22Rv1 (cell line): ENCODE results near the gene MYH9.

Experiments used
- ZFX ChIP-seq: fragments of 450-650 bp; IDR thresholded peaks from 2 replicates; pipeline ENCODE4 v1.6.1; 2017; ENCODE audit warnings: antibody characterized with exemption, borderline replicate concordance
- TF ChIP-seq, protein P1 (sequence below): fragments of 450-650 bp; IDR thresholded peaks from 2 replicates; pipeline ENCODE4 v1.5.1; 2017; ENCODE audit warnings: mild to moderate bottlenecking

DNA sequence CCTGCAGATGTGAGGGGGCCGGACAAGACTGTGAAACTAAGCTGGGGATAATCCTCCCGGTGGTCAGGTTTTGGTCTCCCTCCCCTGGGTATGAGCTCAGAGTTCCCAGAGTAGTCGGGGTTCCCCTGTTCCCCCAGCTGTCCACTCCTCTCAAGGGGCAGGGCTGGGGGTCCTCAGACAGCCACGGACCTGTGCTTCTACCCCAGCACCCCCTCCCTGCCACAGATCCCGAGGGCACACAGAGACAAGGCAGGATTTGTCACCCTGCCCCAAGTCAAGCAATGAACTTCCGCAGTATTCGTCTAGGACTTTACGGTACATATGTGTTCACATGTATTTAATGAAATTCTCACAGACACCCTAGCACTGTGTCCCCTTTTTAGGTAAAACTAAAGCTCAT, 89.6 kb downstream of the MYH9 start:
- TF ChIP-seq, protein P1, sequence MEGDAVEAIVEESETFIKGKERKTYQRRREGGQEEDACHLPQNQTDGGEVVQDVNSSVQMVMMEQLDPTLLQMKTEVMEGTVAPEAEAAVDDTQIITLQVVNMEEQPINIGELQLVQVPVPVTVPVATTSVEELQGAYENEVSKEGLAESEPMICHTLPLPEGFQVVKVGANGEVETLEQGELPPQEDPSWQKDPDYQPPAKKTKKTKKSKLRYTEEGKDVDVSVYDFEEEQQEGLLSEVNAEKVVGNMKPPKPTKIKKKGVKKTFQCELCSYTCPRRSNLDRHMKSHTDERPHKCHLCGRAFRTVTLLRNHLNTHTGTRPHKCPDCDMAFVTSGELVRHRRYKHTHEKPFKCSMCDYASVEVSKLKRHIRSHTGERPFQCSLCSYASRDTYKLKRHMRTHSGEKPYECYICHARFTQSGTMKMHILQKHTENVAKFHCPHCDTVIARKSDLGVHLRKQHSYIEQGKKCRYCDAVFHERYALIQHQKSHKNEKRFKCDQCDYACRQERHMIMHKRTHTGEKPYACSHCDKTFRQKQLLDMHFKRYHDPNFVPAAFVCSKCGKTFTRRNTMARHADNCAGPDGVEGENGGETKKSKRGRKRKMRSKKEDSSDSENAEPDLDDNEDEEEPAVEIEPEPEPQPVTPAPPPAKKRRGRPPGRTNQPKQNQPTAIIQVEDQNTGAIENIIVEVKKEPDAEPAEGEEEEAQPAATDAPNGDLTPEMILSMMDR: no peak
- no peak for TF ChIP-seq ZFX
